Upper lobe of right lung (tissue), 1 donor: Measurements from ENCODE around the gene CUX1. TPM values are rescaled to one million over a fixed set of nuclear protein-coding genes. Genes with fewer than 3 reads are reported as not detected.

Experiments
- ATAC-seq: fragments of 200-7000 bp; cut with Tn5 transposase; one replicate; pipeline ENCODE4 v1.9.1; 2020; ENCODE audit warnings: mild to moderate bottlenecking, moderate library complexity
- DNase-seq: peaks from one replicate; pipeline ENCODE4 v3.0.0-alpha.2; 2020
- H3K27ac ChIP-seq: fragments of 200-600 bp; one replicate; pipeline ENCODE4 v1.8.0; 2022
- H3K27me3 ChIP-seq: fragments of 200-600 bp; one replicate; pipeline ENCODE4 v1.8.0; 2022; ENCODE audit warnings: mild to moderate bottlenecking
- H3K36me3 ChIP-seq: fragments of 200-600 bp; one replicate; pipeline ENCODE4 v1.8.0; 2022
- H3K4me1 ChIP-seq: fragments of 200-600 bp; one replicate; pipeline ENCODE4 v1.8.0; 2022
- H3K4me3 ChIP-seq: fragments of 200-600 bp; one replicate; pipeline ENCODE4 v1.8.0; 2022; ENCODE audit warnings: mild to moderate bottlenecking
- H3K9me3 ChIP-seq: fragments of 200-600 bp; one replicate; pipeline ENCODE4 v1.8.0; 2022
- intact Hi-C: fragments of 100-400 bp; cut with DNase I; formaldehyde crosslinking; loops from one replicate; pipeline ENCODE4 v1.11.0; 2022
- total RNA-seq: library from RNA; stranded (reverse); fragmentation: NEBNext Ultra II Directional; extraction: Animal tissue kit (Norgen Biotek cat#: 25700); gene quantifications from one replicate; pipeline ENCODE4 v1.2.1, GENCODE V29; 2021
- TF ChIP-seq, protein P1 (sequence below): fragments of 200-600 bp; IDR thresholded peaks from one replicate; pipeline ENCODE4 v1.8.0; 2022; ENCODE audit warnings: antibody characterized with exemption
- donor health status: DM: no; HTN: yes; CAD: no; lungs with severe emphysema.

CUX1 gene
- total RNA-seq, 1 donor from 2014 or later, result 132 TPM

DNA sequence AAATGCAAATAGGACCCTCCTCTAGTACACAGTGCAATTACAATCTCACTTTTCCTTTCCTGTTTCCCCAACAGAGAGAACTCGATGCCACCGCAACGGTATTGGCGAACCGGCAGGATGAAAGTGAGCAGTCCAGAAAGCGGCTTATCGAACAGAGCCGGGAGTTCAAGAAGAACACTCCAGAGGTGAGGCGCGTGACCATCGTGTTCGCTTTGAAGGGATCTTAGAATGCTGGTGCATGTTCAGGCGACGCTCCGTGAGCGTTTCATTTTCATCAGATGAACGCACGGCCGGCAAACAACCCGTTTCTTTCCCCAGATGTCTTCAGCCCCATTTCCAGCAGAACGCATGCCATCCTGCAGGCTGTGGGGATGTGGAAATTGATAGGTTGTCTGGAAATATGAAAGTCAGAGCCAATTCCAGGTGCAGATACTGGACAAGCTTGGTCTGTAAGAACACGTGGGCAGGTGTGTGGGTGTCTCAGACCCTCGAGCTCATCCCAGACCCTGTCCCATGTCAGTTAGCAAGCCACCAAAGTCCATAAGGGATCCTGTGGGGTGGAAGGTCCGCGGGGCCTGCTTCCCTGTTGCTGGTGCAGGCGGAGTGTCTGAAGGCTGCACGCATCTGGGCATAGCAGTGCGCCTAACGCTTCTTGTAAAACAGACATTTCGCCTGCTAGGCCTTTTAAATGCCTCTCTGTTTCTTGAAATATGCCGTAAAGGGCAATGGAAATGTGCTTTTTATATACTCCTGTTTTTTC lies 98.8 kb downstream of the CUX1 start:
- H3K4me1 ChIP-seq, result peaks cover 23% of the 10 kb centered on the region
- ATAC-seq, result no peak
- intact Hi-C loops, result no loop called here
- TF ChIP-seq, protein P1, sequence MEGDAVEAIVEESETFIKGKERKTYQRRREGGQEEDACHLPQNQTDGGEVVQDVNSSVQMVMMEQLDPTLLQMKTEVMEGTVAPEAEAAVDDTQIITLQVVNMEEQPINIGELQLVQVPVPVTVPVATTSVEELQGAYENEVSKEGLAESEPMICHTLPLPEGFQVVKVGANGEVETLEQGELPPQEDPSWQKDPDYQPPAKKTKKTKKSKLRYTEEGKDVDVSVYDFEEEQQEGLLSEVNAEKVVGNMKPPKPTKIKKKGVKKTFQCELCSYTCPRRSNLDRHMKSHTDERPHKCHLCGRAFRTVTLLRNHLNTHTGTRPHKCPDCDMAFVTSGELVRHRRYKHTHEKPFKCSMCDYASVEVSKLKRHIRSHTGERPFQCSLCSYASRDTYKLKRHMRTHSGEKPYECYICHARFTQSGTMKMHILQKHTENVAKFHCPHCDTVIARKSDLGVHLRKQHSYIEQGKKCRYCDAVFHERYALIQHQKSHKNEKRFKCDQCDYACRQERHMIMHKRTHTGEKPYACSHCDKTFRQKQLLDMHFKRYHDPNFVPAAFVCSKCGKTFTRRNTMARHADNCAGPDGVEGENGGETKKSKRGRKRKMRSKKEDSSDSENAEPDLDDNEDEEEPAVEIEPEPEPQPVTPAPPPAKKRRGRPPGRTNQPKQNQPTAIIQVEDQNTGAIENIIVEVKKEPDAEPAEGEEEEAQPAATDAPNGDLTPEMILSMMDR, result no peak
- no peaks in the 10 kb centered on the region for H3K27me3 ChIP-seq
- peak; percentile 31 for DNase-seq
- H3K4me3 ChIP-seq, result no peak overlapping the region
- H3K9me3 ChIP-seq, result no peaks in the 10 kb centered on the region
- H3K27ac ChIP-seq, result no peak overlapping the region
- peaks cover 29% of the 10 kb centered on the region for H3K36me3 ChIP-seq

DNA sequence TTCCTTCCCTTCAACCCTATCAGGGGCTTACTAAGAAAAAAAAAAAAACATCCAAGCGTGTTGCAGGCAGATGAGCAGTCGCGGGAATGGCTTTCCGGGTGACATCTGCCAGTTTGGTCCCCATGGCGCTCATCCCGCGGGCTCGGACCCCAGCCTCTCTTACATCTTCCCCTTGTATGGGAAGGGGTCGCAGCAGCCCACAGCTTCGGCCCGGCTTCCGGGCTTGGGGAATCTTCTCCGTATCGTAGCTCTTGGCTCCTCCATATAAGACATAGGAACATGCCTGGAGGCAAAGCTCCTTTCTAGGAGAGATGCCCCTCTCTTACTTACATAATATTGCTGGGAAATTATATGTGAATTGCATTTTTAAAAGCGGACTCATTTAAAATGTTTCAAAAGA lies 99.5 kb downstream of the CUX1 start:
- no peak overlapping the region for H3K27ac ChIP-seq
- peak; percentile 33 for DNase-seq
- intact Hi-C loops, result no loop called here

DNA sequence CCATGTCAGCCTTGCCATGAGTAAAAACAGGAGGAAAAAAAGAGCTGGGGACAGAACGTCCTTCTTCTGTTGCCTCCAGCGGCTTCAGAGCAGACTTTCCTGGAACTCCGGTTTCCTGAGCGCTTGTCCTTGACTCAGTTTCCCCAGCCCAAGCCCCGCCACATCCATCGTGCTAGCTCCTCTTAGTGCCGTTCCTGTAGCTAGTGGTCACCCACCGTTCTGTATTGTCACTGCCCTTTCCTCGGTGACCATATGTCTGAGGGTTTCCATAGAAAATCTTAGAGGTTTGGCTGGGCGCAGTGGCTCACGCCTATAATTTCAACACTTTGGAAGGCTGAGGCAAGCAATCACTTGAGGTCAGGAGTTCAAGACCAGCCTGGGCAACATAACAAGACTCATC lies 100.1 kb downstream of the CUX1 start:
- TF ChIP-seq, protein P1, result no peak
- peaks cover 29% of the 10 kb centered on the region for H3K36me3 ChIP-seq
- peak; percentile 20 for DNase-seq

More for the DNA sequence above, 99.5 kb downstream of the CUX1 start:
- ATAC-seq, result no peak
- no peak overlapping the region for H3K4me3 ChIP-seq
- no peaks in the 10 kb centered on the region for H3K9me3 ChIP-seq
- H3K4me1 ChIP-seq, result peaks cover 18% of the 10 kb centered on the region
- peaks cover 29% of the 10 kb centered on the region for H3K36me3 ChIP-seq
- TF ChIP-seq, protein P1, result no peak
- no peaks in the 10 kb centered on the region for H3K27me3 ChIP-seq

DNA sequence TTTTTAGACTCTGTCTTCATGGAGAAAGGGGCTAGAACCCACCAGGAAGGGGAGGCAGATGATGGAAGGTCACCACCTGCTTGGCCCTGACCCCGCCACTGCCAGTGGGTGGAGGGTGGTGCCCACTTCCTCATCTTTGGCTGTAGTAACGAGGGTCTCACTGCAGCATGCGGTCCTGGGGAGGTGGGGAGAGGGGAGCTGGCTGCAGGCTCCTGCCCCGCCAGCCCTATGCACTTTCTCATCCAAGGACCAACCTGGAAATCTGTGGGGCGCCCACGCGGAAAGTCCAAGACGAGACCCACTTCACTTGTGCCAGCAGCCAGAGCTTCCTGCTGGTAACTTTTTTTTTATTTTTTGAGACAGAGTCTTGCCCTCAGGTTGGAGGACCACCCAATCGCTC lies 101.0 kb downstream of the CUX1 start:
- ATAC-seq (no peak), DNase-seq (peak; percentile 51)
- Histone ChIP-seq H3K4me1 (peaks cover 3% of the 10 kb centered on the region), H3K36me3 (peaks cover 29% of the 10 kb centered on the region), H3K27me3 (no peaks in the 10 kb centered on the region), H3K9me3 (no peaks in the 10 kb centered on the region), H3K27ac (no peak overlapping the region), H3K4me3 (no peak overlapping the region)
- TF ChIP-seq, protein P1, result no peak
- intact Hi-C loops, result no loop called here

More for the DNA sequence above, 100.1 kb downstream of the CUX1 start:
- intact Hi-C loops, result no loop called here
- H3K27ac ChIP-seq, result no peak overlapping the region
- peaks cover 12% of the 10 kb centered on the region for H3K4me1 ChIP-seq
- no peaks in the 10 kb centered on the region for H3K27me3 ChIP-seq
- ATAC-seq, result no peak
- no peak overlapping the region for H3K4me3 ChIP-seq
- no peaks in the 10 kb centered on the region for H3K9me3 ChIP-seq

DNA sequence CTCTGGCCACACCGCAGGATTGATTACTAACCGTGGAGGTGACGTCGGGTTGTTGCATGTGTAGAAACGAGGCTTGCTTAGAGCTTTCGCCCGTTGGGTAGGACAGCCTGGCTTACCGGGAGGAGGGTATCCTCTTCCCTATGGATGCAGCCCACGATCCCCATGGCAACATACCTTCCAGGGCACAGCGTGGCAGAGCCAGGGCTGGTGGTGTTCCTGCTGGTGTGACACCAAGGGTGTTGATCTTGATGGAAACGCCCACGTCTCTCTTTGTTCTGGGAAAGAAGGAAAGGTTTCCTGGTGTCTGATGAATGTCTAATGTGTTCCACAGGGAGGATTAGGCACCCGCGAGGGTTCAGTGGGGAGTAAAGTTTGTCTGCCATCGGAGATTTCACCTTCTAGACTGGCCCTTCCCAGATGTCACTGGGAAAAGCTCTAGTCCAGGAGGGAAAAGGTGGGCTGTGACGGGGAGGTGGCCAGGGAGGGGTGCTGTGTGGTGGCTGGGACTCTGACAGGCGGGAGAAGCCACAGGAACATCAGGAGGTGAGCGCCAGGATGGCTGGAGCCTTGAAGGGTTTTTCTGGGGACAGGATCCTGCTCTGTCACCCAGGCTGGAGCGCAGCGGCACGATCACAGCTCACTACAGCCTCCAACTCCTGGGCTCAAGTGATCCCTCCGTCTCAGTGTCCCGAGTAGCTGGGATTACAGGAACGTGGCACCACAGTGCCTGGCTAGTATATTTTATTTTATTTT lies 102.1 kb downstream of the CUX1 start:
- Histone ChIP-seq H3K27me3 (no peaks in the 10 kb centered on the region), H3K27ac (no peak overlapping the region), H3K4me3 (no peak overlapping the region), H3K9me3 (no peaks in the 10 kb centered on the region), H3K4me1 (no peaks in the 10 kb centered on the region), H3K36me3 (peaks cover 29% of the 10 kb centered on the region)
- intact Hi-C loops, result no loop called here
- TF ChIP-seq, protein P1, result no peak
- ATAC-seq (no peak), DNase-seq (no peak)
